Nephron progenitor cell (in vitro differentiated cells): Measurements from ENCODE around the gene RARB.
A peak's percentile ranks its signal among the peaks of the same experiment; 100 is the strongest.

Experiments
- DNase-seq: peaks from one replicate; pipeline ENCODE4 v3.0.0; 2021
- H3K27ac Mint-ChIP-seq: 2 replicates; pipeline ENCODE4 v1.8.0; 2021; ENCODE audit warnings: mild to moderate bottlenecking, moderate library complexity, mixed read lengths
- H3K27me3 Mint-ChIP-seq: 2 replicates; pipeline ENCODE4 v1.8.0; 2021; ENCODE audit warnings: mild to moderate bottlenecking, low read depth, mixed read lengths; ENCODE audit not compliant: poor library complexity
- H3K36me3 Mint-ChIP-seq: 2 replicates; pipeline ENCODE4 v1.8.0; 2021; ENCODE audit warnings: low read depth, mixed read lengths
- H3K4me1 Mint-ChIP-seq: 2 replicates; pipeline ENCODE4 v1.8.0; 2021; ENCODE audit warnings: mixed read lengths
- H3K4me3 Mint-ChIP-seq: 2 replicates; pipeline ENCODE4 v1.8.0; 2021; ENCODE audit warnings: mild to moderate bottlenecking, moderate library complexity, mixed read lengths
- H3K9me3 Mint-ChIP-seq: 2 replicates; pipeline ENCODE4 v1.8.0; 2021; ENCODE audit warnings: mild to moderate bottlenecking, moderate library complexity, mixed read lengths
- CTCF ChIP-seq: fragments of 200-600 bp; sonication (generic); IDR thresholded peaks from 2 replicates; pipeline ENCODE4 v1.5.0; 2021; ENCODE audit warnings: antibody characterized with exemption

RARB gene

GRCh38 chr3:25584011-25584789, 156.1 kb downstream of the RARB start:
- no peaks in the 10 kb centered on the region for H3K27me3 Mint-ChIP-seq
- no peak overlapping the region for H3K27ac Mint-ChIP-seq
- no peak overlapping the region for H3K4me3 Mint-ChIP-seq
- no peaks in the 10 kb centered on the region for H3K9me3 Mint-ChIP-seq
- TF ChIP-seq CTCF = no peak
- peaks cover 19% of the 10 kb centered on the region for H3K36me3 Mint-ChIP-seq
- H3K4me1 Mint-ChIP-seq = peaks cover 33% of the 10 kb centered on the region
- DNase-seq = no peak

GRCh38 chr3:25585361-25586166, 157.5 kb downstream of the RARB start:
- TF ChIP-seq CTCF = no peak
- H3K27me3 Mint-ChIP-seq = no peaks in the 10 kb centered on the region
- no peaks in the 10 kb centered on the region for H3K9me3 Mint-ChIP-seq
- peaks cover 23% of the 10 kb centered on the region for H3K36me3 Mint-ChIP-seq
- H3K27ac Mint-ChIP-seq = peak overlapping the region; percentile 35
- H3K4me3 Mint-ChIP-seq = no peak overlapping the region
- no peak for DNase-seq
- H3K4me1 Mint-ChIP-seq = peaks cover 33% of the 10 kb centered on the region

GRCh38 chr3:25586167-25586505, 158.1 kb downstream of the RARB start:
- no peaks in the 10 kb centered on the region for H3K9me3 Mint-ChIP-seq
- no peak for TF ChIP-seq CTCF
- H3K36me3 Mint-ChIP-seq = peaks cover 23% of the 10 kb centered on the region
- no peak for DNase-seq
- H3K4me1 Mint-ChIP-seq = peaks cover 30% of the 10 kb centered on the region
- H3K27ac Mint-ChIP-seq = peak overlapping the region; percentile 9
- H3K4me3 Mint-ChIP-seq = no peak overlapping the region
- no peaks in the 10 kb centered on the region for H3K27me3 Mint-ChIP-seq

- Mint-ChIP-seq H3K27ac (no peak overlapping the region), H3K36me3 (peaks cover 23% of the 10 kb centered on the region), H3K4me1 (peaks cover 26% of the 10 kb centered on the region), H3K4me3 (no peak overlapping the region), H3K27me3 (no peaks in the 10 kb centered on the region), H3K9me3 (no peaks in the 10 kb centered on the region)
- DNase-seq = no peak
- TF ChIP-seq CTCF = no peak
Measured at GRCh38 chr3:25586553-25586952, 158.5 kb downstream of the RARB start.

GRCh38 chr3:25587094-25587493, 159.0 kb downstream of the RARB start:
- Mint-ChIP-seq H3K4me1 (peaks cover 22% of the 10 kb centered on the region), H3K4me3 (no peak overlapping the region), H3K27ac (no peak overlapping the region), H3K27me3 (no peaks in the 10 kb centered on the region), H3K9me3 (no peaks in the 10 kb centered on the region), H3K36me3 (peaks cover 23% of the 10 kb centered on the region)
- TF ChIP-seq CTCF = no peak
- no peak for DNase-seq
